Adipocyte (in vitro differentiated cells): ENCODE measurements around the gene EIF3A.

Experiments
- DNase-seq: peaks from one replicate; pipeline ENCODE4 v3.0.0-alpha.2; 2015; ENCODE audit warnings: low read depth
- H3K27me3 ChIP-seq: replicated peaks from 2 replicates; pipeline ENCODE4 v1.7.0; 2013; ENCODE audit warnings: mild to moderate bottlenecking, low read length, moderate library complexity; ENCODE audit not compliant: control insufficient read depth, insufficient read depth
- H3K36me3 ChIP-seq: 2 replicates; pipeline ENCODE4 v1.7.0; 2013; ENCODE audit warnings: low read length, mild to moderate bottlenecking, moderate library complexity; ENCODE audit not compliant: control insufficient read depth, insufficient read depth, severe bottlenecking
- H3K4me1 ChIP-seq: 2 replicates; pipeline ENCODE4 v1.7.0; 2013; ENCODE audit warnings: mild to moderate bottlenecking, low read length, moderate library complexity; ENCODE audit not compliant: control insufficient read depth, insufficient read depth
- H3K4me3 ChIP-seq: 2 replicates; pipeline ENCODE4 v1.7.0; 2013; ENCODE audit warnings: mild to moderate bottlenecking, low read length, moderate library complexity
- H3K9ac ChIP-seq: 2 replicates; pipeline ENCODE4 v1.7.0; 2013; ENCODE audit warnings: mild to moderate bottlenecking, low read length, moderate library complexity
- H3K9me3 ChIP-seq: 2 replicates; pipeline ENCODE4 v1.7.0; 2013; ENCODE audit warnings: mild to moderate bottlenecking, low read length, moderate library complexity; ENCODE audit not compliant: control insufficient read depth

EIF3A gene

GRCh38 chr10:119023553-119023868 is 57.1 kb downstream of the EIF3A start:
- H3K4me3 ChIP-seq: no peak overlapping the region
- peaks cover 6% of the 10 kb centered on the region for H3K9me3 ChIP-seq
- H3K27me3 ChIP-seq: no peaks in the 10 kb centered on the region
- peaks cover 17% of the 10 kb centered on the region for H3K4me1 ChIP-seq
- DNase-seq: no peak
- H3K36me3 ChIP-seq: no peaks in the 10 kb centered on the region
- H3K9ac ChIP-seq: no peak overlapping the region

GRCh38 chr10:119022846-119023552 is 57.6 kb downstream of the EIF3A start:
- peaks cover 17% of the 10 kb centered on the region for H3K4me1 ChIP-seq

GRCh38 chr10:119020627-119020946 is 60.0 kb downstream of the EIF3A start:
- Histone ChIP-seq H3K36me3 (no peaks in the 10 kb centered on the region), H3K9me3 (peaks cover 6% of the 10 kb centered on the region), H3K9ac (no peak overlapping the region), H3K4me3 (no peak overlapping the region), H3K27me3 (no peaks in the 10 kb centered on the region), H3K4me1 (peaks cover 17% of the 10 kb centered on the region)
- no peak for DNase-seq

More at GRCh38 chr10:119022846-119023552, 57.6 kb downstream of the EIF3A start:
- no peaks in the 10 kb centered on the region for H3K36me3 ChIP-seq
- peaks cover 6% of the 10 kb centered on the region for H3K9me3 ChIP-seq
- no peak overlapping the region for H3K9ac ChIP-seq
- H3K27me3 ChIP-seq: no peaks in the 10 kb centered on the region
- H3K4me3 ChIP-seq: no peak overlapping the region
- peak; percentile 80 for DNase-seq

- Histone ChIP-seq H3K4me1 (peaks cover 14% of the 10 kb centered on the region), H3K9me3 (no peaks in the 10 kb centered on the region), H3K27me3 (peaks cover 14% of the 10 kb centered on the region)
These were observed 73.4 kb downstream of the EIF3A start for GRCh38 chr10:119007211-119007574.

GRCh38 chr10:119006451-119007210 is 74.0 kb downstream of the EIF3A start:
- H3K9ac ChIP-seq: no peak overlapping the region
- peak; percentile 96 for DNase-seq
- peaks cover 14% of the 10 kb centered on the region for H3K4me1 ChIP-seq
- H3K4me3 ChIP-seq: peak overlapping the region; percentile 61
- peaks cover 19% of the 10 kb centered on the region for H3K27me3 ChIP-seq
- H3K36me3 ChIP-seq: no peaks in the 10 kb centered on the region
- peaks cover 2% of the 10 kb centered on the region for H3K9me3 ChIP-seq

More at GRCh38 chr10:119007211-119007574, 73.4 kb downstream of the EIF3A start:
- Histone ChIP-seq H3K4me3 (peak overlapping the region; percentile 61), H3K36me3 (no peaks in the 10 kb centered on the region), H3K9ac (no peak overlapping the region)
- DNase-seq: no peak

- Histone ChIP-seq H3K4me1 (peaks cover 18% of the 10 kb centered on the region), H3K9me3 (peaks cover 4% of the 10 kb centered on the region), H3K27me3 (peaks cover 19% of the 10 kb centered on the region), H3K36me3 (no peaks in the 10 kb centered on the region), H3K4me3 (no peak overlapping the region), H3K9ac (no peak overlapping the region)
- DNase-seq: no peak
These were observed 75.1 kb downstream of the EIF3A start for GRCh38 chr10:119005362-119006043.

- Histone ChIP-seq H3K27me3 (peaks cover 22% of the 10 kb centered on the region), H3K9ac (no peak overlapping the region), H3K4me1 (peaks cover 18% of the 10 kb centered on the region), H3K36me3 (no peaks in the 10 kb centered on the region), H3K4me3 (no peak overlapping the region), H3K9me3 (peaks cover 4% of the 10 kb centered on the region)
- no peak for DNase-seq
These were observed 76.9 kb downstream of the EIF3A start for GRCh38 chr10:119003572-119004289.

GRCh38 chr10:119001717-119002500 is 78.7 kb downstream of the EIF3A start:
- H3K9ac ChIP-seq: no peak overlapping the region
- DNase-seq: no peak
- H3K36me3 ChIP-seq: no peaks in the 10 kb centered on the region
- peaks cover 12% of the 10 kb centered on the region for H3K4me1 ChIP-seq
- H3K4me3 ChIP-seq: no peak overlapping the region
- H3K27me3 ChIP-seq: peaks cover 22% of the 10 kb centered on the region
- peaks cover 4% of the 10 kb centered on the region for H3K9me3 ChIP-seq

GRCh38 chr10:118998183-118998582 is 82.4 kb downstream of the EIF3A start:
- no peak for DNase-seq
- H3K4me3 ChIP-seq: no peak overlapping the region

GRCh38 chr10:118997379-118997778 is 83.2 kb downstream of the EIF3A start:
- Histone ChIP-seq H3K4me1 (peaks cover 4% of the 10 kb centered on the region), H3K9ac (no peak overlapping the region)
- DNase-seq: no peak

More at GRCh38 chr10:118998183-118998582, 82.4 kb downstream of the EIF3A start:
- peaks cover 4% of the 10 kb centered on the region for H3K9me3 ChIP-seq
- peaks cover 4% of the 10 kb centered on the region for H3K4me1 ChIP-seq
- no peak overlapping the region for H3K9ac ChIP-seq
- H3K27me3 ChIP-seq: peaks cover 33% of the 10 kb centered on the region
- no peaks in the 10 kb centered on the region for H3K36me3 ChIP-seq

More at GRCh38 chr10:118997379-118997778, 83.2 kb downstream of the EIF3A start:
- Histone ChIP-seq H3K27me3 (peaks cover 39% of the 10 kb centered on the region), H3K36me3 (no peaks in the 10 kb centered on the region), H3K4me3 (no peak overlapping the region), H3K9me3 (peaks cover 4% of the 10 kb centered on the region)
